ENCODE data around the gene PTX4.

DNA sequence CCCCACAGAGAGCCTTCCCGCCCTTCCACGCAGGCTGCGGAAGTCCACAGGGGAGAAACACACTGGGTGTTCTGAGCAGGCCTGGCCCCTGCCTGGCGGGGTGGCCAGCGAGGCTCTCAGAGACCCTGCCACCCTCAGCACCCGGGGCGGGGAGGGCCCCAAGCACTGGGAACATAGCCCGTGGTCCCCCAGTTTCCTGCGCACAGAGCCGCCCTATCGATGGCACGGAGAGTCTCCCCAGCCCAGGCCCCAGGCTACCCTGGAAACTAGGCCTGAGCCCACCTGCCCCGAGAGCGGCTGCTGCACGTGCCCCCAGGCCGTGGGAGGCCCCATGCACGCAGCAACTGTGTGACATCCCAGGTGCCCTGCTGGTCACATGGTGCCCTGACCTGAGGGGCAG lies 34.2 kb downstream of the PTX4 start:
- TF ChIP-seq, protein P1, sequence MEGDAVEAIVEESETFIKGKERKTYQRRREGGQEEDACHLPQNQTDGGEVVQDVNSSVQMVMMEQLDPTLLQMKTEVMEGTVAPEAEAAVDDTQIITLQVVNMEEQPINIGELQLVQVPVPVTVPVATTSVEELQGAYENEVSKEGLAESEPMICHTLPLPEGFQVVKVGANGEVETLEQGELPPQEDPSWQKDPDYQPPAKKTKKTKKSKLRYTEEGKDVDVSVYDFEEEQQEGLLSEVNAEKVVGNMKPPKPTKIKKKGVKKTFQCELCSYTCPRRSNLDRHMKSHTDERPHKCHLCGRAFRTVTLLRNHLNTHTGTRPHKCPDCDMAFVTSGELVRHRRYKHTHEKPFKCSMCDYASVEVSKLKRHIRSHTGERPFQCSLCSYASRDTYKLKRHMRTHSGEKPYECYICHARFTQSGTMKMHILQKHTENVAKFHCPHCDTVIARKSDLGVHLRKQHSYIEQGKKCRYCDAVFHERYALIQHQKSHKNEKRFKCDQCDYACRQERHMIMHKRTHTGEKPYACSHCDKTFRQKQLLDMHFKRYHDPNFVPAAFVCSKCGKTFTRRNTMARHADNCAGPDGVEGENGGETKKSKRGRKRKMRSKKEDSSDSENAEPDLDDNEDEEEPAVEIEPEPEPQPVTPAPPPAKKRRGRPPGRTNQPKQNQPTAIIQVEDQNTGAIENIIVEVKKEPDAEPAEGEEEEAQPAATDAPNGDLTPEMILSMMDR (IDR thresholded peaks at IDR 0.05) = no peak
- no peak for TF ChIP-seq POLR2A (IDR thresholded peaks at IDR 0.05)

Data from thyroid gland (tissue), 4 donors.